ENCODE results near the gene RGS7. TPM values are rescaled to one million over a fixed set of nuclear protein-coding genes. Genes with fewer than 3 reads are reported as not detected.

Gene RGS7
- polyA plus RNA-seq, 4 donors = 0.15 to 0.74 TPM; not detected in 2

DNA sequence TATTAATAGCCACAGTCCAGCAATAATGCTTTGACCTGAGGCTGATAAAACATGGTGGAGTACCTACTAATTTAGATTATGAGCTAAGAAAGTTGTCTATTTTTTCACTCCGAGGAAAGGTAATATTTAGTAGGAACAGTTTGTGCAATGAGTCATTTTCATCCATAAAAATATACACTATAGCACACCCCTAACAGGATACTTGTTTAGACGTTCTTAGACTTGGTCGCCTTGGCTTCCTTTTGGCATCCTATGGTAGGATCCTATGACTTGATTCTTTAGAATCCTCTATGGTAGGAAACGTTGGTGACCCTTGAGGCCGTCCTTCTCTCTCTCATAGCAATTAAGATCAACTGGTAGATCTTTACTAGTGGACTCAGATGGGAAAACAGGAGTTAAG, 81.8 kb downstream of the RGS7 start:
- H3K36me3 ChIP-seq (ENCODE audit: control insufficient read depth in 3 of 3, insufficient read depth in 2 of 3, low read depth in 1 of 3, low read length in 3 of 3) = no peaks in the 10 kb centered on the region
- no peak overlapping the region for H3K4me3 ChIP-seq (ENCODE audit: low read depth in 1 of 3, low read length in 3 of 3)
- FAIRE-seq = no peak
- DNase-seq = no peak
- no peaks in the 10 kb centered on the region for H3K4me1 ChIP-seq (ENCODE audit: control insufficient read depth in 3 of 3, insufficient read depth in 2 of 3, low read depth in 1 of 3, low read length in 2 of 3)
- H3K9me3 ChIP-seq (ENCODE audit: control insufficient read depth in 2 of 2, insufficient read depth in 1 of 2, low read depth in 1 of 2, low read length in 1 of 2) = peaks cover 0 to 17% of the 10 kb centered on the region in 2 donors
- WGBS, 3 donors = 71 to 83% (median 74%) methylated on average over 5 of the region's 5 CpGs
- H3K27ac ChIP-seq (ENCODE audit: low read depth in 1 of 3, low read length in 2 of 3) = no peak overlapping the region
- no peaks in the 10 kb centered on the region for H3K27me3 ChIP-seq (ENCODE audit: control insufficient read depth in 3 of 3, insufficient read depth in 3 of 3, low read length in 3 of 3)

DNA sequence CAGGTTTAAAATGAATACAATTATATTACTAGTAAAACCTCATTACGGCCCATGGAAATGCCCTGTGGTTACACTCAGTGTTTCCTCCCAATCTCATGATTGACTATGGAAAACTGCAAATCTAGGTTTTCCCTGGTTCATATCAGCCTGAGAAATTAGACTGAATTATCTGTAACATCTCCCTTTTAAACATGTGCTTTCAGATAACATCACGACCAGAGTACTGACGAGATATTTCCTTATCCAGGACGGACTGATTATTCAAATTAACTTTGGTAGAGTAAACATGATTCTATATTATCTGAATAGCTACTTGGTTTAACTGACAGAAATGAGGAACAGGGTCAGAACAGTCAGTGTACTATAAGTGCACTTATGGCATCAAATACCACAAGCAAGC, 82.3 kb downstream of the RGS7 start:
- no peak for DNase-seq
- 52 to 72% (median 55%) methylated on average over 4 of the region's 4 CpGs for WGBS, 3 donors
- no peaks in the 10 kb centered on the region for H3K4me1 ChIP-seq (ENCODE audit: control insufficient read depth in 3 of 3, insufficient read depth in 2 of 3, low read depth in 1 of 3, low read length in 2 of 3)

DNA sequence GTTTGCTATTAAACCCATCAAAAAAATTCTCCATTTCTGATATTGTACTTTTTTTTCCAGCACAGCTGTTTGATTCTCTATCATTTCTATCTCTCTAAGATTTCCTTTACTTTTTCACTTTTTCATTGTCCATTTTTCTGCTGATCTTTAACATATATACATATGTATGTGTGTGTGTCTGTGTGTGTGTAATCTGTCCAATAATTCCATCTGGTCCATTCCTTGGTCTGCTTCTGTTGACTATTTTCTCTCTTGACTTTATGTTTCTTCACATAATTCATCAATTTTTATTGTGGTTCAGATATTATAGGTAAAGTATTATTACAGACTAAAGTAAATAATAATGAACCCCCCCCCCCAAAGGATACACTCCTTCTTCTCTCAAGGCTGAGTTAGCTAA, 84.2 kb downstream of the RGS7 start:
- Histone ChIP-seq H3K27me3 (ENCODE audit: control insufficient read depth in 3 of 3, insufficient read depth in 3 of 3, low read length in 3 of 3) (peaks cover 0 to 2% (median 0%) of the 10 kb centered on the region in 3 donors), H3K36me3 (ENCODE audit: control insufficient read depth in 3 of 3, insufficient read depth in 2 of 3, low read depth in 1 of 3, low read length in 3 of 3) (no peaks in the 10 kb centered on the region), H3K4me3 (ENCODE audit: low read depth in 1 of 3, low read length in 3 of 3) (no peak overlapping the region), H3K9me3 (ENCODE audit: control insufficient read depth in 2 of 2, insufficient read depth in 1 of 2, low read depth in 1 of 2, low read length in 1 of 2) (peaks cover 0 to 17% of the 10 kb centered on the region in 2 donors), H3K4me1 (ENCODE audit: control insufficient read depth in 3 of 3, insufficient read depth in 2 of 3, low read depth in 1 of 3, low read length in 2 of 3) (no peaks in the 10 kb centered on the region), H3K27ac (ENCODE audit: low read depth in 1 of 3, low read length in 2 of 3) (no peak overlapping the region)
- DNase-seq (no peak), FAIRE-seq (no peak)

More for the DNA sequence above, 82.3 kb downstream of the RGS7 start:
- Histone ChIP-seq H3K27me3 (ENCODE audit: control insufficient read depth in 3 of 3, insufficient read depth in 3 of 3, low read length in 3 of 3) (no peaks in the 10 kb centered on the region), H3K27ac (ENCODE audit: low read depth in 1 of 3, low read length in 2 of 3) (no peak overlapping the region), H3K4me3 (ENCODE audit: low read depth in 1 of 3, low read length in 3 of 3) (no peak overlapping the region), H3K36me3 (ENCODE audit: control insufficient read depth in 3 of 3, insufficient read depth in 2 of 3, low read depth in 1 of 3, low read length in 3 of 3) (no peaks in the 10 kb centered on the region), H3K9me3 (ENCODE audit: control insufficient read depth in 2 of 2, insufficient read depth in 1 of 2, low read depth in 1 of 2, low read length in 1 of 2) (peaks cover 0 to 17% of the 10 kb centered on the region in 2 donors)
- FAIRE-seq = no peak

DNA sequence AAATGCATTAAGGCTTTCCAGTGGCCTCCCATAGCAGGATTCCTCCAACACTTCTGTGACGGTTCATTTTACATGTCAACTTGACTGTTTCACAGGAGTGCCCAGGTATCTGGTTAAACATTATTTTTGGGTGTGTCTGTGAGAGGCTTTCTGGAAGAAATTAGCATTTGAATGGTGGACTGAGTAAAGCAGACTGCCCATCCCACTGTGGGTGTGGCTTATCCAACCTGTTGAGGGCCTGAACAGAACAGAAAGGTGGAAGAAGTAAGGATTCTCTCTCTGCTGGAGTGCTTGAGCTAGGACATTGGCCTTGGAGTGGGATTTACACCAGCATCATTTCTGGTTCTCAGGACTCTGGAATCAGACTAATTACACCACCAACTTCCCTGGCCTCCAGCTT, 85.6 kb downstream of the RGS7 start:
- Histone ChIP-seq H3K27me3 (ENCODE audit: control insufficient read depth in 3 of 3, insufficient read depth in 3 of 3, low read length in 3 of 3) (peaks cover 0 to 3% (median 0%) of the 10 kb centered on the region in 3 donors), H3K4me3 (ENCODE audit: low read depth in 1 of 3, low read length in 3 of 3) (no peak overlapping the region), H3K4me1 (ENCODE audit: control insufficient read depth in 3 of 3, insufficient read depth in 2 of 3, low read depth in 1 of 3, low read length in 2 of 3) (no peaks in the 10 kb centered on the region), H3K27ac (ENCODE audit: low read depth in 1 of 3, low read length in 2 of 3) (no peak overlapping the region), H3K36me3 (ENCODE audit: control insufficient read depth in 3 of 3, insufficient read depth in 2 of 3, low read depth in 1 of 3, low read length in 3 of 3) (no peaks in the 10 kb centered on the region), H3K9me3 (ENCODE audit: control insufficient read depth in 2 of 2, insufficient read depth in 1 of 2, low read depth in 1 of 2, low read length in 1 of 2) (peaks cover 0 to 17% of the 10 kb centered on the region in 2 donors)
- FAIRE-seq (no peak), DNase-seq (peak; percentile 26 to 67)
- WGBS, 3 donors = 4 to 60% (median 49%) methylated on average over 1 of the region's 1 CpG

DNA sequence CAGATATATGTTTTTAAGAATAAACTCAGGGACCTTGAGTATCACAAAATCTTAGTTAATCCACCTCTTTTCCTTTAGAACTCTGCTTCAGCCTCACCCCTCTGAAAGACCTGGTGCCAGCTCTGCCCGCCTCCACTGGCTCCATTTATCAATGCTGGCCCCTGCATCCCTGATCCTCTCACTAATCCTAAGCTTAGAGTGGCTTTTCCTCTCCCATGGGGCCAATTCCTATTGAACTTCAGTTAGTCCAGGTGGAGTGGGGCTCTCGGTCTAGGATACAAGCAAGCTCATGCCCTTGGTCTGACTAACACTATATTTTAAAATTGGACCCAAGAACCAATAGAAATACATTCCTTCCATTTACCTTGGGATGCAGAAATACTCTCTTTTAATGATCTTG, 87.0 kb downstream of the RGS7 start:
- 70 to 80% (median 73%) methylated on average over 2 of the region's 2 CpGs for WGBS, 3 donors
- Histone ChIP-seq H3K4me1 (ENCODE audit: control insufficient read depth in 3 of 3, insufficient read depth in 2 of 3, low read depth in 1 of 3, low read length in 2 of 3) (no peaks in the 10 kb centered on the region), H3K4me3 (ENCODE audit: low read depth in 1 of 3, low read length in 3 of 3) (no peak overlapping the region), H3K9me3 (ENCODE audit: control insufficient read depth in 2 of 2, insufficient read depth in 1 of 2, low read depth in 1 of 2, low read length in 1 of 2) (peaks cover 0 to 17% of the 10 kb centered on the region in 2 donors), H3K27me3 (ENCODE audit: control insufficient read depth in 3 of 3, insufficient read depth in 3 of 3, low read length in 3 of 3) (peaks cover 0 to 3% (median 0%) of the 10 kb centered on the region in 3 donors), H3K36me3 (ENCODE audit: control insufficient read depth in 3 of 3, insufficient read depth in 2 of 3, low read depth in 1 of 3, low read length in 3 of 3) (no peaks in the 10 kb centered on the region), H3K27ac (ENCODE audit: low read depth in 1 of 3, low read length in 2 of 3) (no peak overlapping the region)
- FAIRE-seq (no peak), DNase-seq (no peak)

DNA sequence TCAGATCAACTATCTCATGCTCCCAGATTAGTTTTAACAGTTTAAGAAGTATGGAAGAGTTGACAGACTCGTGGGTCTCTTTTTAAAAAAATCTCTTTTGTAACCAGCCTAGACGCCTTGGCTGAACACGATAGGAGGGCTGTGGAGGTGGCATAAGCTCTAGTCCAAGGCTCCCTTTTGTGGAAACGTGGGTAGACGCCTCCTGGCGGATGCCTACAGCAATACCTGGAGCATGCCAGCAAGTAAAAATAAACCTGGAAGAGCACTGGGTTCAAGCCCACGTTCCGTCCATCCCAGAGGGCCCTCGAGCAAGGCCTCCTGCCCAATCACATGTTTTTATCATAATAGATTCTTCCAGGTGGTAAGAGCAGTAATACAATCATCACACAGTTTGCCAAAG, 87.9 kb downstream of the RGS7 start:
- H3K27ac ChIP-seq (ENCODE audit: low read depth in 1 of 3, low read length in 2 of 3) = no peak overlapping the region
- WGBS, 3 donors = 66 to 78% (median 74%) methylated on average over 9 of the region's 9 CpGs
- no peaks in the 10 kb centered on the region for H3K36me3 ChIP-seq (ENCODE audit: control insufficient read depth in 3 of 3, insufficient read depth in 2 of 3, low read depth in 1 of 3, low read length in 3 of 3)
- DNase-seq (no peak), FAIRE-seq (no peak)
- H3K9me3 ChIP-seq (ENCODE audit: control insufficient read depth in 2 of 2, insufficient read depth in 1 of 2, low read depth in 1 of 2, low read length in 1 of 2) = peaks cover 0 to 17% of the 10 kb centered on the region in 2 donors
- H3K4me1 ChIP-seq (ENCODE audit: control insufficient read depth in 3 of 3, insufficient read depth in 2 of 3, low read depth in 1 of 3, low read length in 2 of 3) = no peaks in the 10 kb centered on the region
- H3K27me3 ChIP-seq (ENCODE audit: control insufficient read depth in 3 of 3, insufficient read depth in 3 of 3, low read length in 3 of 3) = peaks cover 0 to 3% (median 0%) of the 10 kb centered on the region in 3 donors
- no peak overlapping the region for H3K4me3 ChIP-seq (ENCODE audit: low read depth in 1 of 3, low read length in 3 of 3)

DNA sequence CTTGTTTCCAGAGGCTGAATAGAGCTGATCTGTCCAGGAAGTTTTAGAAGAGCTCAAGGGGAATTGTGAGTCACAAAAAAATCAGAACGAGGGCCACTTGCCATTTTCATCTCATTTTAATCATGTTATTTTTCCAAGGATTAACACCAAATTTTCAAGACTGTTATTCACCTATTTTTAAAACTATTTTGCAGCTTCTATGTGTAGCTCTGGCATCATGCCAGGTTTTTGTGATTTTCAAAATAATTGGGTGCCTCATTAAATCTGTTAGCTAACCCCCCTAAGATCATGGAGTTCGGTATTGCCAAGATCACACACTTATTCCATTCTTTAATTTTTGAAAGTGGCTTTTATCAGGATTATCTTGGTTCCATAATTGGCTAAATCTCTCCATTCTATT, 90.9 kb downstream of the RGS7 start:
- Histone ChIP-seq H3K36me3 (ENCODE audit: control insufficient read depth in 3 of 3, insufficient read depth in 2 of 3, low read depth in 1 of 3, low read length in 3 of 3) (no peaks in the 10 kb centered on the region), H3K4me3 (ENCODE audit: low read depth in 1 of 3, low read length in 3 of 3) (no peak overlapping the region), H3K4me1 (ENCODE audit: control insufficient read depth in 3 of 3, insufficient read depth in 2 of 3, low read depth in 1 of 3, low read length in 2 of 3) (no peaks in the 10 kb centered on the region), H3K27ac (ENCODE audit: low read depth in 1 of 3, low read length in 2 of 3) (no peak overlapping the region), H3K9me3 (ENCODE audit: control insufficient read depth in 2 of 2, insufficient read depth in 1 of 2, low read depth in 1 of 2, low read length in 1 of 2) (peaks cover 0 to 1% of the 10 kb centered on the region in 2 donors), H3K27me3 (ENCODE audit: control insufficient read depth in 3 of 3, insufficient read depth in 3 of 3, low read length in 3 of 3) (peaks cover 0 to 3% (median 0%) of the 10 kb centered on the region in 3 donors)
- DNase-seq = no peak
- WGBS, 3 donors = 71 to 85% (median 73%) methylated on average over 2 of the region's 2 CpGs
- no peak for FAIRE-seq

DNA sequence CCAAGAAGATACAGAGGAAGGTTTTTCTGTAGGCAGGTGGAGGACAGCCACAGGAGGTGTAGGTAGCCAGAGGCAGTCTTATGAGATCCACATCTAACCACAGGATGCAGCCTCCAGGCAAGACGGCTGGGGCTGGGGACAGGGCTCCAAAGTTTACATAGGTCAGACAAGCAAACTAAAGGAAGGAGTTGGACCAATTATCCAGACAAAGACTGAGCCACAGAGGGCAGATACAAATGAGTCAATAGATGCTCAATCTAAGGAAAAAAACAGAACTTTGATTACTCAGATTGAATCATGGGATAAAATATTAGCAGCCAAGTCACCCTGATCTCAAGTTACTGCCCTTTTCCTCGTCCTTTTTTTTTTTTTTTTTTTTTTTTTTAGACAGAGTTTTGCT, 91.6 kb downstream of the RGS7 start:
- H3K27me3 ChIP-seq (ENCODE audit: control insufficient read depth in 3 of 3, insufficient read depth in 3 of 3, low read length in 3 of 3) = peaks cover 0 to 3% (median 0%) of the 10 kb centered on the region in 3 donors
- no peaks in the 10 kb centered on the region for H3K9me3 ChIP-seq (ENCODE audit: control insufficient read depth in 2 of 2, insufficient read depth in 1 of 2, low read depth in 1 of 2, low read length in 1 of 2)
- FAIRE-seq (no peak), DNase-seq (no peak)
- no peak overlapping the region for H3K4me3 ChIP-seq (ENCODE audit: low read depth in 1 of 3, low read length in 3 of 3)
- 59 to 79% (median 66%) methylated on average over 2 of the region's 2 CpGs for WGBS, 3 donors
- no peak overlapping the region for H3K27ac ChIP-seq (ENCODE audit: low read depth in 1 of 3, low read length in 2 of 3)
- no peaks in the 10 kb centered on the region for H3K4me1 ChIP-seq (ENCODE audit: control insufficient read depth in 3 of 3, insufficient read depth in 2 of 3, low read depth in 1 of 3, low read length in 2 of 3)
- H3K36me3 ChIP-seq (ENCODE audit: control insufficient read depth in 3 of 3, insufficient read depth in 2 of 3, low read depth in 1 of 3, low read length in 3 of 3) = no peaks in the 10 kb centered on the region

DNA sequence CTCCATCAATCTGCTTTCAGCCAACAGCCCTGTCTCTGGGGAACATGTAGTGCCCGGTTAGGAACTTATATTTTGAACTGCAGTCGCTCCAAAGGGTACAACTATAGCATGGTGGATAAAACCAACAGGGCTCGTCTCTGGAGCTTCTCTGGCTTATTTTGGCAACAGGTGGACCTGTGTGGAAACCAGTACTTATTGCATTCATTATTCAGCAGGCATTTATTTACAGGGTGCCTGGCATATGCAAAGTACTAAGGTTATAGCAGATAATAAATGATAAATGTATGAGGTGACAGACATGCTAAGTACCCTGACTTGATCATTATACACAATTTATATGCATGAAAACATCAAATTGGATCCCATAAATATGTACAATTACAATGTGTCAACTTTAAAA, 93.7 kb downstream of the RGS7 start:
- 53 to 83% (median 66%) methylated on average over 3 of the region's 3 CpGs for WGBS, 3 donors
- Histone ChIP-seq H3K4me3 (ENCODE audit: low read depth in 1 of 3, low read length in 3 of 3) (no peak overlapping the region), H3K4me1 (ENCODE audit: control insufficient read depth in 3 of 3, insufficient read depth in 2 of 3, low read depth in 1 of 3, low read length in 2 of 3) (no peaks in the 10 kb centered on the region), H3K27ac (ENCODE audit: low read depth in 1 of 3, low read length in 2 of 3) (no peak overlapping the region), H3K36me3 (ENCODE audit: control insufficient read depth in 3 of 3, insufficient read depth in 2 of 3, low read depth in 1 of 3, low read length in 3 of 3) (no peaks in the 10 kb centered on the region), H3K27me3 (ENCODE audit: control insufficient read depth in 3 of 3, insufficient read depth in 3 of 3, low read length in 3 of 3) (peaks cover 0 to 3% (median 0%) of the 10 kb centered on the region in 3 donors), H3K9me3 (ENCODE audit: control insufficient read depth in 2 of 2, insufficient read depth in 1 of 2, low read depth in 1 of 2, low read length in 1 of 2) (no peaks in the 10 kb centered on the region)
- DNase-seq (no peak), FAIRE-seq (no peak)

All from small intestine (tissue), 7 donors.